Stimulated activated CD8-positive, alpha-beta memory T cell treated with anti-CD3 and anti-CD28 coated beads, Interleukin-15, amount 100 ng/mL, for 48 hours (primary cell): ENCODE data around the gene CLIC5.

ENCODE experiments used
- DNase-seq, 2 donors: peaks; one replicate each; pipeline ENCODE4 v3.0.0-alpha.2; 2020; ENCODE audit warnings: low read depth in 2 of 2

CLIC5 gene

GRCh38 chr6:46015119-46015968 is at the start of gene CLIC5:
CLIC5 (minus strand) TSS chr6:46015860; CDS start chr6:46015542, 318 bp downstream.
- no peak for DNase-seq

- DNase-seq = no peak
These were observed 47.3 kb upstream of the CLIC5 start for GRCh38 chr6:46062991-46063390.

GRCh38 chr6:46062312-46062711 is 46.7 kb upstream of the CLIC5 start:
- no peak for DNase-seq

DNA sequence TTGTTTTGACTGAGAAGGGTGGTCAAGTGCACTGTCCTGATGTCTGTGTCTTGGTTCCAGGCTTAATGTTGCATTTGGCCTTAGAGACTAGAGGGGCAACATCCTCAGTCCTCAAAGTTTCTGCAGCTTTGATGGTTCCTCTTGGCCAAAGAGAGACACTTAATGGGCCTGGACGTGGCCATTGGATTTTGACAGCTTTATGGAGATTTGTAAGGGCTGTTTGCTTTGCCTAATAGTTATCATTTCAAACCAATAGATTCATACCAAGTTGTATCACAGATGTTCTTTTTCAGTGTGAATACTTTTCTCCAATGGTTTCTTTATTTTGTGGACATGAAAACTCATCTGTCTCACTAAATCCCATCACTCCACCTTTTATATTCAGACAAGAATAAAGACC is 45.8 kb upstream of the CLIC5 start:
- DNase-seq = no peak

GRCh38 chr6:46059608-46060007 is 43.9 kb upstream of the CLIC5 start:
- DNase-seq = no peak

DNA sequence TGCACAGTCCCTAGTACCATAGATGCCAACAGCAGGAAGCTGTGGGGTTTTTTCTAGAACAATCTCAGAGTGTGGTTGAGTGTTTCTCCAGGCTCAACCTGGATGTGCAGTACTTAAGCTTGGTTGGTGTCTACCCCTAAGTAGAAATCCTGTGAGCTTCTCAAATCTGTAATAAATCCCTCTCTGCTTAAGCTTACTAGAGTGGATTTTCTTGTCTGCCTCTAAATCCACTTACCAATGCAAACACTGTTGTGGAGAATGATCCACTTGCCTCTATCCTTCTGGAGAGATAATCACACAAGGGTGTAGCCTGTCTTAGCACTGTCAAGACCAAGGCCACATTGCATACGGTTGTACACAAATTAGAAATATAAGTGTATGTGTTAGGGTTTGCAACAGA is 43.3 kb upstream of the CLIC5 start:
- no peak for DNase-seq

GRCh38 chr6:46057792-46058191 is 42.1 kb upstream of the CLIC5 start:
- no peak for DNase-seq

DNA sequence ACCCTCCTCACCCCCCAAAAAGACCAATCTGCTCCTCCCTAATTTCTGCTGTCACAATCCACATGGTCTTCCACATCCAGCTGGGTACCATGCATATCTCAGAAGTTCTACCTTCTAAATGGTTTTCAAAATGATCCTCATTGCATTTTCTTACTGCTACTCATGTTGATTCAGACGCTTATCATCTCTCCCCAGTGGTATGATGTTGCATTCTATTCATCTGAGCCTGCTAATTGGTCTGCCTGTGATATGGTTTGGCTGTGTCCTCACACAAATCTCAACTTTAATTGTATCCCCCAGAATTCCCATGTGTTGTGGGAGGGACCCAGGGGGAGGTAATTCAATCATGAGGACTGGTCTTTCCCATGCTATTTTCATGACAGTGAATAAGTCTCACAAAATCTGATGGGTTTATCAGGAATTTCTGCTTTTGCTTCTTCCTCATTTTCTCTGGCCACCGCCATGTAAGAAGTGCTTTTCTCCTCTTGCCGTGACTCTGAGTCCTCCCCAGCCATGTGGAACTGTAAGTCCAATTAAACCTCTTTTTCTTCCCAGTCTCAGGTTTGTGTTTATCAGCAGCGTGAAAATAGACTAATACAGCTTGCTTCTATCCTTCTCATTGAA is 41.4 kb upstream of the CLIC5 start:
- no peak for DNase-seq

DNA sequence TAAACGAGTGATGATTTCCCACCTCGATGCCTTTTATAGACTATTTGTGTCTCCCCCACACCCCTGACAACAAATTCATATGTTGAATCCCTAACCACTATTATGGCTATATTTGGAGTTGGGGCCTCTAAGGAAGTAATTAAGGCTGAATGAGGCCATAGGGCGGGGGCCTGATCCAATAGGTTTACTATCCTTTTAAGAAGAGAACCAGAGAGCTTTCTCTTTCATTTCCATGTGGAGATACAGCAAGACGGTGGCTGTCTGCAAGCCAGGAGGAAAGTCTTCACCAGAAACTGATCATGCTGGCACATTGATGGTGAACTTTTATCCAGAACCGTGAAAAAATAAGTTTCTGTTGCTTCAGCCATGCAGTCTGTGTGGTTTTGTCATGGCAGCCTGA is 38.9 kb upstream of the CLIC5 start:
- no peak for DNase-seq

DNA sequence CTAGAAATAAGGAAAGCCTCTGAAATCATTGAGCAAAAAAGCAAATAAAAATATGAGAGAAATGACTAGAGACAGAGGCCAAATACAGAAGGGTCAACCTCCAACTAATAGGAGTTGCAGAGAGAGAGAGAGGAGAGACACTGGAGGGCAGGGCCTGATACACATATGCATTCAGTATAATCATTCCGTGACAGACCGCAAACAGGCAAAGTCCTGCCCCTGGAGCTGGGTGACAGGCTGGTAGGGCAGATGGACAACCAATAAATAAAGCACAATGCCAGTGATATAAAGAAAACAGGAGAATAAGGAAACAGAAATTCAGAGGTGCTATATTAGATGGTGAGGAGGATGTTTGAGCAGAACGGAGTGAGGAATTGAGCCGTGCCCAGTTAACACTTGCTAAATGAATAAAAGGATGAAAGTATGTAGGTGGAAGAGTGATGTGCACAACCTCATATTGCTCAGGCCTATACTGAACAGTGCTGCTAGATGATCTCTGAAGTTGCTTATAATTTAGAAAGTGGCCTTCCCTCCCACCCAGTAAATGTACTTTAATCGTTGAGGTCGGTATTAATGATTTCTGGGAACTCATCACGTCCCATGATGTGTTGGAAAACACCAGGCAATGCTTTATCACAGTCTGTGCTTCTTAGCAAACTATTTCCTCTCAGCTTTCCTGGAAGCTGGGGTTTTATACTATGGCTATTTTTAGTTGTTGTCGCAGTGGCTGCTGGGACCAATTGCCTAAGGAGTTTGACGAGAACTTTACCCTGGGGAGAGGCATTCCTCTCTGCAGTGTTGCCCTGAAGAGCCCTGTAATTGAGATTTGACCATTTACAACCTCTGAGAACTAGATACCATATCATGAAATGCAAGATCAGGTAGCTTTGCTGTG is 37.6 kb upstream of the CLIC5 start:
- no peak for DNase-seq

GRCh38 chr6:46052479-46052878 is 36.8 kb upstream of the CLIC5 start:
- no peak for DNase-seq

DNA sequence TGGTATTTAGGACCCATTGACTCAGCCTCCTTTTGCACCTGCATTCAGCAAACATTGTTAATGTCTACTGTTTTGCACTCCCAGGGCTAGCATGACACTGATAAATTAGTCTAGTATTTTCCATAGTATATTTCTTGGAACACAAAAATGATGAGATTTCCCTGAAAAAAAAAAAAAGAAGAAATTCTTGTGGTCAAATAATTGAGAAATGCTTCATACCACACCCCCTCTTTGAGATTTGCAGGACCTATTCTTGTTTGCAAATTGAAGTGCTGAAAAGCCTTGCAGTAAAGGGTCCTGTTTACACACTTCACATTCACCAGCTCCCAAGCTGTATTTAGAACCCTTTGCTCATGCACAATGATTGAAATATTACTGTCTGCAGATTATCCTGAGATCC is 36.3 kb upstream of the CLIC5 start:
- no peak for DNase-seq

- no peak for DNase-seq
These were observed 35.3 kb upstream of the CLIC5 start for GRCh38 chr6:46050845-46051405.

DNA sequence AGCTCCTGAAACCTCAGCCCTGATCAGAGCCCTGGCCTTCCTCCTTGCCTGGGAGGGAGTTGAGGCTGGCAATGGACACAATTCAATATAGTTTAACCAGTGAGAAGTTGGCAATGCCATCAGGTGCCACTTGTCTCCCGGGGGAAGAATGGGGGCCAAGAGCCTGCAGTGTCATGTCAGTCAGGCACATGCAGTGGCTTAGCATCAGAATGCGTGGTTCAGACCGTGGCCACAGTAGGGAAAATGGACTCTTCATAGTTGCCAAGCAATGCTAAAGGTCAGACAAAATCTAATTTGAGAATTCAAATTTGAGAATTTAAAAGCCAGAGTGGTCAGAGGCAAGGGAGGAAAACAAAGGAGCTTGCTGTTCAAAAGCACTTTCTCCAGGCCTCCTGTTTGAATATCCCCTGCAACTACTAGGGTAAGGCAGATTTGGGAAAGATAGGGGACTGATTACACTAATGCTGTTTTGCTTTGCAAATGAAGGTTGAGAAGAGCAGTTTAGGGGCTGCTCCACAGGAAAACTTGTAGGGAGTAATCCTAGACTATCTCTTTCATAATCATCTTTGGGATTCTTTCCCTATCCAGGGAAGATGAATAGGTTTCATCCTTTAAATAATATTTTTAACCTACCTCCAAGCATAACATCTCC is 33.1 kb upstream of the CLIC5 start:
- DNase-seq = no peak

- no peak for DNase-seq
These were observed 31.0 kb upstream of the CLIC5 start for GRCh38 chr6:46046558-46047174.

- DNase-seq = peak; percentile 8 to 11
These were observed 29.4 kb upstream of the CLIC5 start for GRCh38 chr6:46044881-46045617.

- DNase-seq = no peak
These were observed 26.8 kb upstream of the CLIC5 start for GRCh38 chr6:46042355-46042999.

- no peak for DNase-seq
These were observed 24.6 kb upstream of the CLIC5 start for GRCh38 chr6:46040288-46040687.

- no peak for DNase-seq
These were observed 24.0 kb upstream of the CLIC5 start for GRCh38 chr6:46039646-46040045.

- no peak for DNase-seq
These were observed 21.3 kb upstream of the CLIC5 start for GRCh38 chr6:46036911-46037310.
